GM21619 (cell line): Measurements from ENCODE around the gene TBL3.
"Not testable (repeated sequence)": the region's sequence is repeated elsewhere in the genome, so short reads cannot be mapped to it uniquely, and the experiment has no call there.

Source experiments
- ATAC-seq: cut with Tn5 transposase; IDR thresholded peaks from one replicate; pipeline ENCODE4 v1.9.1; 2021; ENCODE audit not compliant: unreplicated experiment

Gene TBL3

DNA sequence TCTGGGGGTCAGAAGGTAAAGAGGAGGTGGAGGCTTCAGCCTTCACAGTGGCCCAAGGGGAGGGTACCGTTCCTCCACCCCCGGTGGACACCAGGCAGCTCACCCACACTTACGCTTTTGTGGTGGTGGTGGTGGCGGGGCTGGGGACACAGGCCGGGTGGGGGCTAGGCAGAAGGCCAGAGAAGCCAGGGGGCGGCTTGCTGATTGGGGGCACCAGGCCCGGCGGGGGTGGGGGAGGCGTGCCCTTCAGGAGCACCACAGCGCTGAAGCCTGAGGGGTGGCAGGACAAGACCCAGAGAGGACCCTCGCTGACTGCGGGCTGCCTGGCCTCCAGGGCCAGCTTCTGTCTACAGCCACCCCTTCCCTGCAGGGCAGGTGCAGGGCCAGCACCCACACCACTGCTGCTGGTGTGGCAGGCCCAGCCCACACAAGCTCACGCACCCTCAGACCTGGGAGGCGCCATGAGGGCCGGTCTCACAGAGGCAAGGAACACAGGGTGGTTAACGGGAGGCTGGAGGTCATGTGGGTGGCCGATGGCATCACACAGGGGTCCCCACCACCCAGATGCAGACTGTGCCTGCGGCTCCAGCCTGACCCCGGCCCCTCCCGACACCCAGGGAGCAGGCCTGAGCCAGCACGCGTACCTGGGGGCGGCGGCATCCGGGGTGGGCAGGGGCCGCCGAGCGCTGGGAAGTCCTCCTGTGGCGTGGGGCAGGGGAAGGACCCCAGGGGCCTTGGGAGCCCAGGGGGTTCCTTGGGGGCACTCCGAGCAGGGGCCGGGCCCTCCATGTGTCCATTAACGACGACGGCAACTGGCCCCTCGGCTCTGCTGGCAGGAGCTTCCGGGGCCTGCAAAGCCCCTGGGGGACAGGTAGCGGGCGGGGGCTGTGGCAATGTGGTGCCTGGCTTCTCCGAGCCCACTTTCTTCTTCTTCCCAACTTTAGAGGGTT lies 27.3 kb downstream of the TBL3 start:
- ATAC-seq, result no peak

DNA sequence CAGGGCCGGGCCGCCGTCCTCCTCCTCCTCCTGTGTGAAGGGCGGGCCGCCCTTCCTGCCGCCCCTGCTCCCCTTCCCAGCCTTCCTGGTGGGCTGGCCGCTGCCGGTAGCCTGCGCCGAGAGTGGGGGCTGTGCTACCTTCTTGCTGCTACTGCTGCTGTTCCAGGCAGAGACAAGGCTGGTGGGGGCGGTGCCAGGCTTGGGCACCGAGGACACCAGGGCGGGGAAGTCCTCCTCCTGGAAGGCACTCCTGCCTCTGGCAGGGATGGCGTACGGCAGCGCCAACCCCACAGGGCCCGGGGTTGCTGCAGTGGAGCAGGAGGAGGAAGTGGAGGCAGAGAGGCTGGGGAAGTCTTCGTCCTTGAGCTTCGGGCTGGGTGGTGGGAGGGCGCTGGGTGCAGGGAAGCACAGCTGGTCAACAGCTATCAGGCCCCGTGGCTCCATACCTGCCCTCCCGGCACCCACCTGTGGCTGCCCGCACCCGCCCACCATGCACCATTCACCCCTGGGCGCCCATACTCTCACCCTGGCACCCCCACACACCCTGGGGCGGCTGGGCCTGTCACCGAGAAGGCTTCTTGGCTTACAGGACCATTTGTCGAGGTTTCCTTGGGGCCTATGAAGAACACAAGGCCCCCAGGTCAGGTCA lies 28.1 kb downstream of the TBL3 start:
- ATAC-seq, result no peak

DNA sequence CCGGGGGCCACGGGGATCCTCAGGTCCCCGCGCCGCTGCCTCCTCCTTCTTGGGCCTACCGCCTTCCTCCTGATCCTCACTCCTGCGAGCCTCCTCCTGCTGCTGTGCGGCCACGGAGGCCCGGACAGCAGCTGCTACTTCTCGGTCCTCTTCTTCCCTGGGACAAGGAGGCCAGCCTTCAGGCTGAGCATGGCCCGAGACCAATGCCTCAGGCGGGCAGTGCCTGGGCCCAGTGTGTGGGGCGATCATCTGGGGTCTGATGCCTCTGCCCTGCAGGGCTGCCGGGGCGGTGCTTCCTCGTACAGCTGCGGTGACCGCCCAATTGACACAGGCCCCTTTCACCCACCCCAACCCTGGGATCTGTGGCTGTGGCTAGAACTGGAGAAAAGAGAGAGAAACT lies 29.2 kb downstream of the TBL3 start:
- ATAC-seq, result no peak

DNA sequence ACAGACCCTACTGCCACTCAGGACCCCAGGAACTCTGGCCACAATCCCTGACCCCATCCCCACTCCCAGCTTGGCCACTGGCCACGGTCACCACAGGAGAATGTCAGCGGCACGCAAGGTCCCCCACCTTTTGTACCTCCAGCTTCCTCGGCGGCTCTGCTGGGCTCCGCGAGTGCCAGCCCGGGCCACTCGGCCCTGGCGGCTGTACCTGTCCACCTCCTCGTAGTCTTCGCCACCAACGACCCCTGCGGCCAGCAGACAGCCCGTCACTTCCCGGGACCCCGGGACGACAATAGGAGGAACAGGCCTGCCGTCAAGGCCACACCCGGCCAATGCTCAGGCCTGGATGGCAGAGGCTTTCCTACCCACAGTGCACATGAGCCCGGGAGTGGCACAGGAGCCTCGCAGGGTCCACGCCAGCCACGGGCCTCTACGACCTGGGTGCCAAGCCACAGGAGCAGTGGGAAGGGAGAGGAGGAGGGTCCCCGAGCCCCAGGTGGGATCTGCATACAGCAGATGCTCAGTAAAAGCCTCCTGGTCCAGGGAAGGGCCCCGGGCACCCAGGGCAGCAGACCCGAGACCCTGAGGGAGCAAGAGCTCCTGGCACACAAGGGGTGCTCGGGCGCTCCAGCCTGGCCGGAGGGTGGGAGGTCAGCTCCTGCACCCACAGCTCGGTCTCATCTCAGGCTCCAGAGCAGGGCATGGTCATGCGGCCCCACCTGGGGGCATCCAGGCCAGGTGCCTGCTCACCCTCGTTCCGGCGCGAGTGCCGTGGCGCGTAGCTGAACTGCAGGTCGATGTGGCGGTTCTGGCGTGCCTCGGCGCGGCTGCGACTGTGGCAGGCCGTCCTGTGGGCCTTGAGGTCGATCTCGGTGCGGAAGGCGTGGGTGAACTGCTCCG lies 29.9 kb downstream of the TBL3 start:
- no peak for ATAC-seq

DNA sequence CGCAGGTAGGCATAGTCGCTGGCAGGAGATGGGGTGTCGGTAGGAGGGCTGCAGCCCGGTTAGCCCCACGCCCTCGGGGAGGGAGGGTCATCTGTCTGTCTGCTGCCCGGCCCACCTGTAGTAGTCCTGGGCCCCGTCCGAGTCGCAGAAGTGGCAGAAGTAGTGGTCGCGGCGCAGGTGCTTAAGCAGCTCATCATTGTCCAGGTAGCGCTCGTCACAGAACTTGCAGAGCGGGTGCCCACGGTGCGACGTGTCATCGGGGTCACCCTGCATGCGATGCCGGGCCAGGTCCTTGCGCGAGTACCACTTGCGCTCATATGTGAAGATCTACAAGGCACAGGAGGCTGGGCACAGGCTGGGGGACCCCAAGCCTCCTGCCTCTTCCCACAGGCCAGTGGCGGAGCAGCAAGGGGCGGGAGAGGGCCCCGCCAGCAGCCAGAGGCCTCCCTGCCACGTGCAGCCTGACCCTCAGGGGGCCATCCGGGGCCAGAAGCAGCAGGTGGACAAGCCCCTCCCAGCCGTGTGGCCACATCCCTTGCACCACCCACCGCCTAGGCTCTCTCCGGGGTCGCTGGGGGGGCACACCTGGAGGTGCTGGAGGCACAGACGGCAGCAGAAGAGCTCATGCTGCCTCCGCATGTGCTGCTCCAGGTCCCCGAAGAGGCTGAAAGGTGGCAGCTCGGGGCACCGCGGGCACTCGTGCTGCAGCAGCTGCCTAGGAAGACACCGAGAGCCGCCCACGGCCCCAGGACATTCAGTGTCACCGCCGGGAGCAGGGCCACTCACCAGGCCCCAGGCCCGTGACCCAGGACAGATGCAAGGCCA lies 30.8 kb downstream of the TBL3 start:
- no peak for ATAC-seq

DNA sequence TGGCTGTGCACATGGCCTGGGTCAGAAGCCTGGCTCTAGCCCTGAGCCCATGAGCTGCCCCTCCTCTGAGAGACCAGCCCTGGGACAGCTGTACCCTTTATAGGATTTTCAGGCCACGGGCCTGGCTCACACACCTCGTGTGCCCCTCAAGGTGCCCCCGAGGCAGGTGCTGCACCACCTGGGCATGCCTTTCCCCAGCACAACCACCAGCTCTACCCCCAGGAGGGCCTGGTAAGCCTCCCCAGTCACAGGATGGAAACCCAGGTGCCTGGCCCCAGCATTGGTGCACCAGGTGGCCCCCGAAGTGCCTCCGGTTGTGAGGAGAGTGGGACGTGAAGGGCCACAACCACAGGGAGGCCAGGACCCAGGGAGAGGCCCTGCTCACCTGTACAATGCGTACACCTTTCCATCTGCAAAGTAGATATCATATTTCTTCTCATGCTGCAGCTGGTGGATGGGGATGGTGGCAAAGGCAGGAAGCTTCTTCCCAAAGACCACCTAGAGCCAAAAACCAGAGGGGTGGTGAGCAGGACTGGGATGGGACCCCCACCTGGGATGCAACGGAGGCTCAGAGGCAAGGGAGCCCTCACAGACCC lies 31.5 kb downstream of the TBL3 start:
- no peak for ATAC-seq

DNA sequence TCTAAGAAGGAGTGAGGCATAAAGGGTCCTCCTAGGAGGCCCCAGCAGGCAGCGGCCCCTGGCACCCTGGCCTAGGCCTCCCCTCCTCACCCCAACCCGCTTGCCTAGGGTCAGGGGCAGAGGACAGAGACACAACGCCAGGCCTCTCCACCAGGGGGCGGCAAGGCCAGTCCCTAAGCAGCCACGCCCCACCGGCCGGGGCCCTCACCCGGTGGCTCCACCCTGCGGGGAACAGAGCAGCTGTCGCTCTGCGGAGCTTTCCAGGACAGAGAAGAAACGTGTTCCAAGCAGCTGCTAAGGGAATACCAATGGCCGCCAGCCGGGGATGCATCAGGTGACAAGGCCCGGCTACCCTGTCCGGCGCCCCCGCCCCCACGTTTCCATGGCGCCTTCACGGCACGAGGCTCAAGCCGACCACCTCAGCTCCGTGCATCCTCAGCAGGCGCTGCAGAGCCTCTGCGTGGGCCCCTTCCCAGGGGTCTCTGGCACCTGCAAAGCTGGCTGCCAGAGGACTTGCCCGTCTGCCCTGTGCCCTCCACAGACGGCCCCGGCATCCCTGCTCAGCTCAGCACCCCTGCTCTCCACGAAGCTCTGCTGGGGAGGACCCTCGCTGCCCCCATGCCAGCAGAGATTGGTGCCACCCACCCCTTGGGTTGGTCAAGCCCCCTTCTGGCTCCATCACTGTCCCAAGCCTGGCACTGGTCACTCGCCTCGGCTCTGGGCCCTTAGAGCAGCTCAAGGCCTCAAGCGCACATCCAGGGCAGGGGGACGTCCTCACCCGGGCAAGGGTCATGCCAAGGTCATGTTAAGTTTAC lies 32.2 kb downstream of the TBL3 start:
- ATAC-seq, result no peak

DNA sequence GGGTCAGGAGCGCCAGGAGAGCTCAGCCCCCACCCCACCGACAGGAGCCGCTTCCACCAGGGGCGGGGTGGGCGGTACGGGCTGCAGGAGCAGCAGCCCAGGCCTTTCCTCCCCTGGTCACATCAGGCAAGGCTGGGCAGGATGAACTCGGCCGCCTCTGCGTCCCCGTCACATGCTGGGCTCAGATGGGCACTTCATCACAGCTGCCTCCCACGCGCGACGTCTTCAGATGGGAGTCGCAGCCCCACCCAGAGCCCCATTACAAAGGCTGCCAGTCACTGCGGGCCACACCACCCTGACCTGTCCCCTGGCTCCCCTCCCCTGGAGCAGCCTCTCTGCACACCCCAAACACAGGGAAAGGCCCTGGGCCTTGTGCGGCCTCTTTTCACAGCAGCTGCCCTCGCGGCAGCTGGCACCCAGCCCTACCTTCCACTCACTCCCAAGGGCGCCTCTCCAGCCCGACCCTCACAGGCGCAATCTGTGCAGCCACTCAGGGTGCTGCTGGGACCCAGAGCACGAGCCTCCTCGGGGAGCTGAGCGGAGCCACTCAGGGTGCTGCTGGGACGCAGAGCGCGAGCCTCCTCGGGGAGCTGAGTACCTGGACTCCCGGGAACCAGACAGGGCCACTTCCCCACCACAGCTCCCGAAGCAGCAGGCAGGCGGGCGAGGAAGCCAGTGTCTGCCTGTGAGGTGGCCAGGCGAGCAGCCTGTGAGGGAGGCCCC lies 33.1 kb downstream of the TBL3 start:
- ATAC-seq, result no peak

DNA sequence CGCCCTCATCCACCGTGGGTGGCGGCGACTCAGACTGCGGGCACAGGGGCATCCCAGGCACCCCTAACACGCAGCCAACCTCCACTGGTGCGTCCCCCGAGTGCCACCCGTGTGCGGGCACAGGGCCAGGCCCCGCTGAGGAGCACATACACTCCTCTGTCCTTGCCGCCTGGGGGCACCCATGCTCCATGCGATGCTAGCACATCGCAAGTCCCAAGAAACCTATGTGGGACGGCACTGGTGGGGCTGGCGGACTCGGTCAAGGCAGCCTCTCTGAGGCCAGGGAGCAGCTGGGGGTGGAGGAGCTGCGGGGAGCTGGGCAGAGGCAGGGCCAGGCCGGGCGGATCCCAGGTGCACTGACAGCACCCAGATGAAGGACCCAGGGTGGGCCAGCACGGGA lies 33.8 kb downstream of the TBL3 start:
- no peak for ATAC-seq

DNA sequence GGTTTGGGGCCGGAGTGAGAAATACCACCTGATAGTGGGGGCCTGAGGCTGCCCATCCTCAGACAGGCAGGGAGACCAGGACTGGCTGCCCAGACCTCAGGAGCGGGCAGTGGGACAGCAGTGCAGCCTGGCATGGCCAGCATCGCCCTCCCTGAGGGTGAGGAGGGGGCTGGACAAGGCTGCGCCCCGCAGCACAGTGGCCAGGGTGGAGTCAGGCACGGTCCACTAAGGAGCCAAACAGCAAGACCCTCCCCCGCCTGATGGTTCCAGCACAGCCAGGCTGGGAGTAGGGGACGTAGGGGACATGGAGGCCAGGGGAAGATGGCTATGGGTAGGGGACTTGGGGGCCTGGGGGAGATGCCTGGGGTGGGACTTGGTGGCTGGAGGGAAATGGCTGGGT lies 34.5 kb downstream of the TBL3 start:
- ATAC-seq, result no peak

DNA sequence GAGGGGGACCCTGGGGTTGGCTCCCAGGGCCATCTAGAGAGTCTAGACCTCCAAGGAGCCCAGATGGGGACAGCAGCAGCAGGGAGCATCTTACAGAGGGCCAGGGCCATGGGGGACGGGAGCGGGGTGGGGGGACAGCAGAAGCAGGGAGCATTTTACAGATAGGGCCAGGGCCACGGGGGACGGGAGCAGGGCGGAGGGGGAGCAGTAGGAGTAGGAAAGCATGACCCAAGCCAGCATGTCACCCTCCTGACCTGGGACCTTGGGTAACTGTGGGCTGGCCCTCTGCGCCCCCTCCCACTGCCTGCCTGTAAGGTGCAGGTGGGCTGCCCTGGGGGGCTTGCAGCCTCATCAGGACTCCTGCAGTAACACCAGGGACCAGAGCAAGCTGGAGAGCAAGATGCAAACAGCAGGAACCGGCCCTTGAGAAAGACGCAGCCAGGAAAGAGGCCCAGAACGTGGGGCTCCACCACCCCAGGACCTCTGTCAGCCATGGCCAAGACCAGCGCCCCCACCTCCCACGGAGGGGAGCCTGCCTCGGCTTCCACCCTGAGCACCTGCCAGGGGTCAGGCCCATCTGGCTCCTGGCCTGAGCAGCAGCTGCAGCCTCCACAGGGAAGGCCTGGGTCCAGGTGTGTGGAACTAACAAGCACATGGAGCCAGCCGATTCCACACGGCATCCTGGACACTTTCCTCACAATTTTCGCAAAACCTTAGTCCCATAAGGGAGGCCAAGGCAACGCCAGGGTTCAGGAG lies 35.4 kb downstream of the TBL3 start:
- ATAC-seq, result no peak

DNA sequence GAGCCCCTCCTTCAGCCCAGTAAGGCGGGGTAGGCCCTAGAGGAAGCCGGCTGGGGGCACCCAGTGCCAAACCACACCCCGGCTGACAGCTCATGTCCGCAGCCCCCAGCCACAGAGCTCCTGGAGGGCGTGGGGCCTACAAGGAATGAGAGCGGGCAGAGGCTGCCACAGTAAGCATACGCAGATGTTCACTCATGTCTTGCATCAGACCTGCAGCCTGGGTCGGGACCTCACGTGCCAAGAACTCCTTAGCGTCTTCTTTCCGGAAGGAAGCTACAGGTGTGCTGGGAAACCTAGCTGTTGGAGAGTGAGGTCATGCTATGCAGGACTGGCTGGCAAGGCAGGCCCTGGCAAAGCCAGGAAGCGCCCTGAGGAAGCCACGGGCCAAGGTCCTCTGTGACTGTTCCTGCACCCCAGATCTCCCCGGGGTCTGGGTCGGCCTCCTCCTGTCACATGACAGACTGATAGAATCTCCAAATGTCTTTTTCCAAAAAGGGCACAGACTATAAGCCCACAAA lies 36.2 kb downstream of the TBL3 start:
- no peak for ATAC-seq

DNA sequence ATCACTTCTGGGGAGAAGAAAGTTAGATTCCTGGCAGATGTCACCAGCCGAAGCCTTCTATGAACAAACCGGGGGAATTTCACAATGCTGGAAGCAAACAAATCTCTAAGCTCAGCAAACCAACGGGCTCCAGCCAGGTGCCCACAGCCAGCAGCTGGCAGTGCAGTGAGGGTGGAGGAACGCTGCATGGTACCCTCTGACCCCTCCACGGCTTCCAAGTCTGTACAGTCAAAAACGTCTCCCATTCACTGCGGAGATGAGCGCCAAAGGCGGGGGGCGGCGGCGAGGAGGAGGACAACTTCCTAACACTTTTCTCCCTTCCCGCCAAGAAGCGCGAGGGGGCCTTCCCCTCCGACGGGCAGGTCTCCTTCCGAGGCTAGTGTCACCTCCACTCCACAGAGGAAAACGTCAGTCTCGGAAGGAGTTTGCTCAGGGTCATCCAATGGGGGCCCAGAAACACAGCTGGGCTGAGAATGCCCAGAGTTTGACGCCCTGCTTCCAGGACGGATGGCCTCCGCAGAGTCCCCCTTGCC lies 36.8 kb downstream of the TBL3 start:
- ATAC-seq, result peak; percentile 1

DNA sequence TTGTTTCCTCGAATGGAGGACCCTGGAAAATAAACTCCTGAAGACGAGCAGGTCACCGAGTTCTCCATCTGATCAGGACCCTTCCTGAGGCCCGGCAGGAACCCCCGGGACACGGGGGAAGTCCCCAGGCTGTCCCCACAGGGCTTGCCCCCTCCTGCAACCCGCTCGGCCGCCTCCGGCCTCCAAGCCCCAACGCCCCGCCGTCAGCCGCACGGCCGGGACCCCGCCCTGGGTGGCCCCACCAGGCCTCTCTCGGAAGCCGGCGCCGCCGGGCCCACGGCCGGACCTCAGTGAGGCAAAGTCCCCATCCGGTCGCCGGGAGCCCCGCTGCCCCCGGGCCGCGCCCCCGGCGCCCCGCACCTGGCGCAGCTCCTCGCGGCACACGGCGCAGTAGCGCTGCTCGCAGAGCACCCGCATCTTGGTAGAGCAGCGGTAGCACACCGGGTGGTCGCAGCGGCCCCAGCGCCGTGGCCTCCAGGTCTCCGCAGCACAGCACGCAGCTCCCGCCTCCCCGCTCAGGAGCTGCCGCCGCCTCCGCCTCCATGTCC lies 37.4 kb downstream of the TBL3 start:
- ATAC-seq, result peak; percentile 25

DNA sequence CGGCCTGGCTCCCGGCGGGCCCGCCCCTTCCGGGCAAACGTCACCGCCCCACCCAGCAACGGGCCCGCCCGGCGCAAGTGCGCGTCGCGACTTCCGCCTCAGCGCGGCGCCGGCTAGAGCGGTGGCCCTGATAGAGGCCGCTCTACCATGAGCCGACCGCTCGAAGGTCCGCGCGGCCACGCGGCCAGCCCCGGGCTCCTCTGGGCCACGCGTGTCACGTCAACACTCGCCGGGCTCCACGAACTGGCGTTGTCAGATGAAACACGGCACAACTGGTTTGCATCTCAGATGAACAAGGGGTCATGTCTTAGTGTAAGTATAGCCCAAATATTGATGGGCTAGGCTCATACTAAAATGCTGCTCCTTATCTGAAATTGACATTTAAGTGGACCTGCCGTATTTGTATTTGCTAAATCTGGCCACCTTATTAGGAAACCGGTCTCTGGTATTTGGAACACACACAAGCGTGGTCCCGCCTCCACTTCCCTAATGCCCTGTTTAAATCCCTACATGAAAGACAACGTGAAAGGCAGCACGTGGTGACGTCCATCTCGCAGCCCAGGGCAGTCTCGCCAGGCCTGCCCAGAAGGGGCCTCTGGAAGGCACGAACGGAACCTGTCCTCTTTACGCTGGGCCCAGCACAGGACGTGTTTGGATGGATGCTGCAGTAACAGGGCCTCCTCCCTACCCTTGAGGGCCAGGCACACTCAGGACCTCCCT lies 38.1 kb downstream of the TBL3 start, which contains the start of gene ZNF598:
TSS of gene ZNF598 (minus strand) at position 31 of the 720 bp plus-strand sequence.
- peak; percentile 78 for ATAC-seq

DNA sequence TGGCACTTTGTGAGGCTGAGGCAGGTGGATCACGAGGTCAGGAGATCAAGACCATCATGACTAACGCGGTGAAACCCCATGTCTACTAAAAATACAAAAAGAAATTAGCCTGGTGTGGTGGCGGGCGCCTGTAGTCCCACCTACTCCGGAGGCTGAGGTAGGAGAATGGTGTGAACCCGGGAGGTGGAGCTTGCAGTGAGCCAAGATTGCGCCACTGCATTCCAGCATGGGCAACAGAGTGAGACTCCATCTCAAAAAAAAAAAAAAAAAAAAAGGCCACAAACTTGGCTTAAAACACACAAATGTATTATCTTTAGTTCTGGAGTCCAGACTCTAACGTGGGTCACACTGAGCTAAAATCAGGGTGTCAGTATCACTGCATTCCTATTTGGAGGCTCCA lies 39.9 kb downstream of the TBL3 start:
- not testable (repeated sequence) for ATAC-seq
